Activated T-cell treated with anti-CD3 and anti-CD28 coated beads, Interleukin-2, amount 50 U/mL, for 48 hours (primary cell): Measurements from ENCODE around the gene TUBAL3.
"Not testable (repeated sequence)": the region's sequence is repeated elsewhere in the genome, so short reads cannot be mapped to it uniquely, and the experiment has no call there.

Experiments
- DNase-seq, 2 experiments: peaks; one replicate each; pipeline ENCODE4 v3.0.0-alpha.2; 2020

TUBAL3 gene

GRCh38 chr10:5419466-5420094, 15.0 kb upstream of the TUBAL3 start:
- no peak for DNase-seq

DNA sequence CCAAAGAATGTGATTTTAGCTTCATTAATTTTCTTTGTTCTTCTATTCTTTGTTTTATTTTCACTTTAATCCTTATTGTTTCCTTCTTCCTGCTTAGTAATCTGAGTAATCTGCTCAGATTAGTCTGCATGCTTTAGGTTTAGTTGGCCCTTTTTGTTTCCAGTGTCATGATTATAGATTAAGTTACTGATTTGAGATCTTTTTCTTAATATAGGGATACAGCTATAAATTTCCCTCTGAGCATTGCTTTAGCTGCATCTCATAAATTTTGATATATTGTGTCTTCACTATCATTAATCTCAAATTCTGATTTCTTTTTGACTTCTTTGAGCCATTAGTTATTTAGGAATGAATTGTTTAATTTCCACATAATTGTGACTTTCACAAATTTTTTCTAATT, 14.0 kb upstream of the TUBAL3 start:
- DNase-seq, result no peak

- no peak for DNase-seq
Observed at GRCh38 chr10:5416981-5417380, 12.4 kb upstream of the TUBAL3 start.

- peak; percentile 21 for DNase-seq
Observed at GRCh38 chr10:5413012-5413938, 8.6 kb upstream of the TUBAL3 start.

GRCh38 chr10:5412277-5412941, 7.8 kb upstream of the TUBAL3 start, which contains the start of gene NET1:
Gene NET1, plus strand, starts transcription at chr10:5412557. Its CDS starts 136 bp downstream, at chr10:5412693.
- peak; percentile 83 to 87 for DNase-seq

DNA sequence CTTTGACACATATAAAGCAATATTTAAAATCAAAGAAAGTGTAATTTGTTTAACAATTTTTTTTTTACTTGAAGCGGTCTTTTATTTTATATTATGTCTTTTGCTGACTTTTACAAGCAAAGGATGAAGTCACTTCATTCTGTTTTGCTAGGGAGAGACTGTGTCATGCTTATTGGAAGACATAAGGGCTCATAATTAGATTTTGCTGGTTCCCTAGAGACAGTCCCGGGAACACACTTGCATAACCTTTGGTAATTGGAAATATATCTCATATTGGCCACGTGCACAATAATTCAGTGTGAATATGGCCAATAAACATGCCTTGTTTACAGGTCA, 7.3 kb upstream of the TUBAL3 start:
- DNase-seq, result no peak

- not testable (repeated sequence) for DNase-seq
Observed at GRCh38 chr10:5410787-5411186, 6.2 kb upstream of the TUBAL3 start.

GRCh38 chr10:5406918-5407317, 2.3 kb upstream of the TUBAL3 start:
- DNase-seq, result no peak

GRCh38 chr10:5402798-5403197, 1.8 kb downstream of the TUBAL3 start:
- DNase-seq, result no peak

DNA sequence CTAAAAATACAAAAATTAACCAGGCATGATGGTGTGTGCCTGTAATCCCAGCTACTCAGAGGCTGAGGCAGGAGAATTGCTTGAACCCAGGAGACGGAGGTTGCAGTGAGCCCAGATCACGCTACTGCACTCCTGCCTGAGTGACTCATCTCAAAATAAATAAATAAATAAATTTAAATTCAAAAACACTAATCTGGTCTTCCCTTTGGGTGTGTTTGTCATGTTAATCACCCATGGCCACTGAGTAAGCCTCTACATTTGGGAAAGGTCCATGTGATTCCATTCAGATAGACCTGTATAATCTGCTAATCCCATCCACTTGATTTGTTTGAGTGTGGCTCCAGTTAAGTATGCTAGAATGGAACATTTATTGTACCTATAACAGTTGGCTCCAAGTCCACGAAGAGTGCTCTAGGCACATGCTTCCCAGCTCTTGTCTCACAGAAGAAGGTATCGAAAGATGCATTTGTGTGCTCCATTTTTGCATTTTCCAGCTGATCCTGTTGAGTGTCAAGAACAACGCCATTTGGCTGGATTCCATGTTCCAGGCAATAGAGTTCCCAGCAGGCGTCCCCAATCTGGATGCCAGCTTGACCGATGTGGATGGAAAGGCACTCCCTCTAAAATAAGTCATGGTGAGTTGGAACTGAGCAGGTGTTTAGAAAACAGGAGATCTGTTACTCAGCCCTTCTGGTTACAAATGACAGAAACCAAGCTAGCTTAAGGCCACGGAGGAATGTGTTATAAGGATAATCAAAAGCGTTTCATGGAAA, 4.0 kb downstream of the TUBAL3 start:
- no peak for DNase-seq

DNA sequence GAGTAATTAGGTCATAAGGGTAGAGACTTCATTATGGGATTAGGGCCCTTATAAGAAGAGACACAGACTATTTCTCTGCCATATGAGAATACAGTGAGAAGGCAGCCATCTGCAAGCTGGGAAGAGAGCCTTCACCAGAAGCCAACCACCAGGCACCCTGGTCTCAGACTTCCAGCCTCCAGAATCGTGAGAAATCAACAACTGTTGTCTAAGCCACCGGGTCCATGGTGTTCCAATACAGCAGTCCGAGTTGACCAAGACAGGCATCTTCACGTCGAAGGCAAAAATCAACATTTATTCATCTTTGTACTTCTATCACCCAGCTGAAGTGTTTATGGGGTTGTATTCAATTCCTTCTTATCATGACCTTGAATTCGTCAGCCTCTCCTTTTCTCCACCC, 5.3 kb downstream of the TUBAL3 start:
- no peak for DNase-seq

DNA sequence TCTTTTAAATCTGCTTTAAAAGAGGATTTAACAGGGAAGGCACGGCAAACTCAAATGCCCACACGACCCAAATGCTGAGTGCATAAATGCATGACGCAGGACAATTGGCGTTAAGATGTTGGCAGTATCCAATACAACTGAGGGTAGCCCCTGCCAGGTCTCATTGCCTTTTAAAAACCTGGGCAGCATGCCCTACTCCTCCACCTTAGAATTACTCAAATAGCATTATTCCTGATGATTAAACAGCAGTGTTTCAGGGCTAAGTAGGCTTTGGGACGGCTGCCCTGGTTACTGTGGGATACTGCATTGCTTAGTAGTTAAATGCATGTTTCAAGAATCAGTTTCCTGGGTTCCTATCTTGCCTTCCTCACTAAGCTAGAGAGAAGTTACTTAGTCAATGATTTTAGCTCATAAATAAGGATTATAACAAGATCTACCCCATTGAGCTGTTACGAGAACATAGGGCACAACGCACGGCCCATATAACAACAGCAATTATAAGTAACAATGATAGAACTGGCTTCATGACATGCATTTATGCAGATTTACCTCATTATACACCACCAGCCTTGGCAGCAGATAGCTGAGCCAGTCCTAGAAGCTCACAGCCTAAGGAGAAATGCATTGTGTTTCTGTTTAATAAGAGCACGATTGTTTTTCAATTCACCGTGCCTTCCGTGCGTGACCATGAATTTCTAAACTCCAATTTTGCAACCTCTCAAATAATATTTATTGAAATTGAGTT, 7.9 kb downstream of the TUBAL3 start:
- DNase-seq, result no peak

DNA sequence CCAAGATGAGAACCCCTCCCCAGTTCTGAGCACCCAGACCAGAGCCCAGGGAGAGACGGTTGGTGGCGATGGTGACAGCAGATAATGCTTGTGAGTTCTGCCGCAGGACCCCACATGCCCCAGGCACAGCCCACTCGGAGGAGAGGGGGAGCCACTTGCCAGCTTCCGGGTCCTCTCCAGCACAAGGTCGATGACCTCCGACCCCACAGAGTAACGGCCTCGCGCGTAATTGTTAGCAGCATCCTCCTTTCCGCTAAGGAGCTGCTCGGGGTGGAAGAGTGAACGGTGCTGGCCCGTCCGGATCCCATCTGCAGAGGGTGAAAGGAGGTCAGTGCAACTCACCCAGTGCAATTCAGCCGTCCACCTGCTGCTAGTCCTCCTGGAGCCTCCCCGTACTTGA, 9.5 kb downstream of the TUBAL3 start:
- no peak for DNase-seq

DNA sequence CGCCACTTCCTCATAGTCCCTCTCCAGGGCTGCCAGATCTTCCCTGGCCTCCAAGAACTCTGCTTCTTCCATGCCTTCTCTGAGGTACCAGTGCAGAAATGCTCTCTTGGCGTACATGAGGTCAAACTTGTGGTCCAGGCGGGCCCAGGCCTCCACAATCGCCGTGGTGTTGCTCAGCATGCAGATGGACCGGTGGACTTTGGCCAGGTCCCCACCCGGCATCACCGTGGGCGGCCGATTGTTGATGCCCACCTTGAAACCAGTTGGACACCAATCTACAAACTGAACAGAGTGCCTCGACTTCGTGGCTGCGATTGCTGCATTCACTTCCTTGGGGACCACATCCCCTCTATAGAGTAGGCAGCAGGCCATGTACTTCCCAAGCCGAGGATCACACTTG, 11.1 kb downstream of the TUBAL3 start:
- no peak for DNase-seq

DNA sequence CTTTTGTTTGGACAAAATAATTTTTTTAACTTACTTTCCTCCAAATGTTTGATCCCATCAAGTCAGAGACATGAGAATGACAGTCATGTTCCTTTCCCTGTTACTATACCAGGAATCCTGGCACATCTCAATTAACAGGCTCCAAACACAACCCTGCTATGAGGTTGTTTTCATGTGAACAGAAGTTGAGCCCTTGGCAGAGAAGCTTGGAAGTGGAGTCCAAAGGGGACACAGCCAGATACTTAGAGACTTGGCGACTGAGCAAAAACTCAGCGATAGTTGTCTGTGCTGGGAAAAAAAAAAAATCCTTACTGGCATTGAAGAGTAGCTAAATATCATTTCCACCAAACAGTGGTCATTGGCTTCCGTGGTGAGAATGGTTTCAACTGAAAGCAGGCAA, 12.8 kb downstream of the TUBAL3 start:
- no peak for DNase-seq

DNA sequence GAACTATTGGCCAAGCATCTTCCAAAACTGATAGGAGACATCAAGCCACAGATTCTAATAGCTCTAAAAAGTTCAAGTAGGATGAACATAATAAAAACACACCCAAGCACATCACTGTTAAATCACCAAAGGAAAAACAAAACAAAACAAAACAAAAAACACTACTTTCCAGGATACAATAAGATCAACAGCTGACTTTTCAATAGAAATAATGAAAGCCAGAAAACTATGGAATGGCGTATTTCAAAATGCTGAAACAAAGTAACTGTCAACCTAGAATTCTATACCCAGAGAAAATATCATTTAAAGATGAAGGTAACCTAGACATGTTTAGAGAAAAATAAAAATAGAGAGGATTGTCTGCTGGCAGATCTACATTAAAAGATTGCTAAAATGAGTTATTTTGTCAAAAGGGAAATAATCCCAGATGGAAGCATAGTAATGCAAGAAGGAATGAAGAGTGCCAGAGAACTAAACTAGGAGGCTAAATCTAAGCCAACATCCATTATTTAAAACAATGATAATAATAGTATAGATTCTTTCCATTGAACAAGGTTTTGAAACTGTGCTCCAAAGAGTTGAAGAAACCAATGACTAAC, 13.9 kb downstream of the TUBAL3 start:
- DNase-seq, result no peak

DNA sequence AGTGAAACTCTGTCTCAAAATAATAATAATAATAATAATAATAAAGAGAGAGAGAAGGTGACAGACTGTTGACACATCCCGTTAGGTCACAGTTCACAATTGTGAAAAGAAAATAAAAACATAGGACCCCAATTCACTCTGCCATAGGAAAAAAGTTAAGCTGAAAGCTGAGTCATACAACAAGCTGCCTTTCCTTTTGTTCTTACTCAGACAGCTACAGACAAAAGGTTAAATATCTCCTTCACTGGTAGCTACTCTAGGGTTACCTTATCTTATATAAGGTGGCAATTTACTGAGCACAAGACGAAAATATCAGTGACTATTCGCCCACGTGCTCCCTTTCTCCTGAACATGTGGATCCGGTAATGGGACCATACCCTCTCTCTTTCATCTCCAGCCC, 17.5 kb downstream of the TUBAL3 start:
- no peak for DNase-seq

DNA sequence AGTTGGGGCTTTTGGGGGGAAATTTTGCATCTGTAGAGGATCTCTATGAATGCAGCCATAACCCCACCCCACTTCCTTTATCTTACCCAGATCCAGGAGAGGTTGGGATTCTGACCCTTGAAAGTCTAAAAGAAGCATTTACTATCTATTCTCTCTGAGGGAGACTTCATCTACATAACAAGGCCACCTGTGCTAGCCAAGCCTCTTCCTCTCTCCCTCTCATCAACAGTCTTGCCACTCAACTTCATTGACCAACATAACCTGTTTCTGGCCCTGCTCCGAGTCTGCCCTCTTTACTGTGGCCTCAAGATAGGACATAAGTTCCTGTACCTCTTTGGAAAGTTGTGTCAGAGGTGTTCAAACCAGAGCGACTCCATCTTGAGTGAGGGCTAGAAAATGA, 19.4 kb downstream of the TUBAL3 start:
- DNase-seq, result no peak

- DNase-seq, result no peak
Observed at GRCh38 chr10:5381187-5381586, 23.4 kb downstream of the TUBAL3 start.

DNA sequence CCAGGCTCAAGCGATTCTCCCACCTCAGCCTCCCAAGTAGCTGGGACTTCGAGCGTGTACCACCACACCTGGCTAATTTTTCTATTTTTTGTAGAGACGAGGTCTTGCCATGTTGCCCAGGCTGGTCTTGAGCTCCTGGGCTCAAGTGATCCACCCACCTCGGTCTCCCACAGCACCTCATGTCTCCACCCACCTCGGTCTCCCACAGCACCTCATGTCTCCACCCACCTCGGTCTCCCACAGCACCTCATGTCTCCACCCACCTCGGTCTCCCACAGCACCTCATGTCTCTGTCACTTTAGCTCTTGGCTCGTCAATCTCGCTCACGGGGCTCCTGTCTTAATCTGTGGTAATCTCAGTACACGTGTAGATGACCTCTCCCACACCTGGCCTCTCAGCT, 24.2 kb downstream of the TUBAL3 start:
- not testable (repeated sequence) for DNase-seq

GRCh38 chr10:5379202-5379601, 25.4 kb downstream of the TUBAL3 start:
- DNase-seq, result not testable (repeated sequence)

GRCh38 chr10:5376450-5376849, 28.2 kb downstream of the TUBAL3 start:
- DNase-seq, result no peak
